Measurements from ENCODE around the gene ENPEP.
A peak's percentile ranks its signal among the peaks of the same experiment; 100 is the strongest.

DNA sequence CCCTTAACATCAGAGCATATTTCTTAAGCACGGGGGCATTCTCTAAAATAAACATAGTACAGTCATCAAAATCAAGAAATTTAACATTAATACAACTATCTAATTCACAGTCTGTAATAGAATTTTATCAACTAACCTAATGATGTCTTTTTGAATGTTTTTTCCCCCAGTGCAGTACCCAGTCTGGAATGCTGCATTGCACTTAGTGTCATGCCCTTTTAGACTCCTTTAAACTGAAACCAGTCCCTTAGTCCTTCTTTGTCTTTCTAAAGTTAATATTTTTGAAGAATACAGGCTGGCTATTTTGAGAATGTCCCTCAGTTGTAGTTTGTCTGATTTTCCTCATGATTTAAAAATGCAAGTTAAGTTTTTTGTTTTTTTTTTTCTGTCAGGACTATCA is 9.5 kb downstream of the ENPEP start:
- TF ChIP-seq NR2F2 (IDR thresholded peaks at IDR 0.05) (no peak), GABPA (IDR thresholded peaks at IDR 0.05 in 1 of 2, conservative IDR thresholded peaks at IDR 0.05 in 1 of 2) (no peak), RXRA (IDR thresholded peaks at IDR 0.05) (peak in 1 of 2 donors; percentile 7), EGR1 (IDR thresholded peaks at IDR 0.05; ENCODE audit: low read depth in 2 of 2) (no peak), HNF4G (IDR thresholded peaks at IDR 0.05) (no peak), RAD21 (IDR thresholded peaks at IDR 0.05) (no peak), FOXA1 (IDR thresholded peaks at IDR 0.05) (no peak), SP1 (IDR thresholded peaks at IDR 0.05) (no peak), TAF1 (conservative IDR thresholded peaks at IDR 0.05) (no peak)
- TF ChIP-seq, protein P1, sequence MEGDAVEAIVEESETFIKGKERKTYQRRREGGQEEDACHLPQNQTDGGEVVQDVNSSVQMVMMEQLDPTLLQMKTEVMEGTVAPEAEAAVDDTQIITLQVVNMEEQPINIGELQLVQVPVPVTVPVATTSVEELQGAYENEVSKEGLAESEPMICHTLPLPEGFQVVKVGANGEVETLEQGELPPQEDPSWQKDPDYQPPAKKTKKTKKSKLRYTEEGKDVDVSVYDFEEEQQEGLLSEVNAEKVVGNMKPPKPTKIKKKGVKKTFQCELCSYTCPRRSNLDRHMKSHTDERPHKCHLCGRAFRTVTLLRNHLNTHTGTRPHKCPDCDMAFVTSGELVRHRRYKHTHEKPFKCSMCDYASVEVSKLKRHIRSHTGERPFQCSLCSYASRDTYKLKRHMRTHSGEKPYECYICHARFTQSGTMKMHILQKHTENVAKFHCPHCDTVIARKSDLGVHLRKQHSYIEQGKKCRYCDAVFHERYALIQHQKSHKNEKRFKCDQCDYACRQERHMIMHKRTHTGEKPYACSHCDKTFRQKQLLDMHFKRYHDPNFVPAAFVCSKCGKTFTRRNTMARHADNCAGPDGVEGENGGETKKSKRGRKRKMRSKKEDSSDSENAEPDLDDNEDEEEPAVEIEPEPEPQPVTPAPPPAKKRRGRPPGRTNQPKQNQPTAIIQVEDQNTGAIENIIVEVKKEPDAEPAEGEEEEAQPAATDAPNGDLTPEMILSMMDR (IDR thresholded peaks at IDR 0.05; ENCODE audit: low read depth, low read length, missing input control), result no peak
- TF ChIP-seq, protein P2, sequence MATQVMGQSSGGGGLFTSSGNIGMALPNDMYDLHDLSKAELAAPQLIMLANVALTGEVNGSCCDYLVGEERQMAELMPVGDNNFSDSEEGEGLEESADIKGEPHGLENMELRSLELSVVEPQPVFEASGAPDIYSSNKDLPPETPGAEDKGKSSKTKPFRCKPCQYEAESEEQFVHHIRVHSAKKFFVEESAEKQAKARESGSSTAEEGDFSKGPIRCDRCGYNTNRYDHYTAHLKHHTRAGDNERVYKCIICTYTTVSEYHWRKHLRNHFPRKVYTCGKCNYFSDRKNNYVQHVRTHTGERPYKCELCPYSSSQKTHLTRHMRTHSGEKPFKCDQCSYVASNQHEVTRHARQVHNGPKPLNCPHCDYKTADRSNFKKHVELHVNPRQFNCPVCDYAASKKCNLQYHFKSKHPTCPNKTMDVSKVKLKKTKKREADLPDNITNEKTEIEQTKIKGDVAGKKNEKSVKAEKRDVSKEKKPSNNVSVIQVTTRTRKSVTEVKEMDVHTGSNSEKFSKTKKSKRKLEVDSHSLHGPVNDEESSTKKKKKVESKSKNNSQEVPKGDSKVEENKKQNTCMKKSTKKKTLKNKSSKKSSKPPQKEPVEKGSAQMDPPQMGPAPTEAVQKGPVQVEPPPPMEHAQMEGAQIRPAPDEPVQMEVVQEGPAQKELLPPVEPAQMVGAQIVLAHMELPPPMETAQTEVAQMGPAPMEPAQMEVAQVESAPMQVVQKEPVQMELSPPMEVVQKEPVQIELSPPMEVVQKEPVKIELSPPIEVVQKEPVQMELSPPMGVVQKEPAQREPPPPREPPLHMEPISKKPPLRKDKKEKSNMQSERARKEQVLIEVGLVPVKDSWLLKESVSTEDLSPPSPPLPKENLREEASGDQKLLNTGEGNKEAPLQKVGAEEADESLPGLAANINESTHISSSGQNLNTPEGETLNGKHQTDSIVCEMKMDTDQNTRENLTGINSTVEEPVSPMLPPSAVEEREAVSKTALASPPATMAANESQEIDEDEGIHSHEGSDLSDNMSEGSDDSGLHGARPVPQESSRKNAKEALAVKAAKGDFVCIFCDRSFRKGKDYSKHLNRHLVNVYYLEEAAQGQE (IDR thresholded peaks at IDR 0.05), result no peak
